T-helper 1 cell (primary cell): ENCODE data around the gene VIT.

Experiments used
- DNase-seq, 5 donors: peaks; one replicate each; pipeline ENCODE4 v3.0.0-alpha.2; 2012 to 2020

The VIT gene

DNA sequence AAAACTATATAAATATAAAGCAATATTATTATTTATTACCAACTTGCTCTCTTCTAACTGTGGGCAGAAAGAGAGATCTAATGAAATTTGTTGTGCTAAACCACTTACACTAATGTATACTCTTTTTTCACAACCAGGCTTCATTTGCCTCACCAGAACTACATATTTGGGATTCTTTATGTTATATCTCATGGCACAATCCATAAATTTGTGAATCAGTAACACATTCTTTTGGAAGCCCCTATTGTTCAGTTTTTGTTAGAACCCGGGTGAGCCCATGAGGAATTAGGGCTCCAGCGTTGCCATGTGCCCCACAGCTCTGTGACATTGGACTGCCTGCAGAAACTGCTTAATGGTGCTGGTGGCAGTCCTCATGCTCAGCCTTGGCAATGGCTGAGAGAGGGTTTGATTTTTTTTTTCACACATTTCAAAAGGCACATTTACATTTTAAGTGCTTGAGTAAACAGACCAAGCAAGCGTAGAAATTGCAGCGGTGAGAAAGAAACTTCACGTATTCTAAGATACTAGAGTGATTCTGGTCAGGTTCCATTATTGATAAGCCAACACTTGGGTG is 15.3 kb downstream of the VIT start:
- DNase-seq: no peak

DNA sequence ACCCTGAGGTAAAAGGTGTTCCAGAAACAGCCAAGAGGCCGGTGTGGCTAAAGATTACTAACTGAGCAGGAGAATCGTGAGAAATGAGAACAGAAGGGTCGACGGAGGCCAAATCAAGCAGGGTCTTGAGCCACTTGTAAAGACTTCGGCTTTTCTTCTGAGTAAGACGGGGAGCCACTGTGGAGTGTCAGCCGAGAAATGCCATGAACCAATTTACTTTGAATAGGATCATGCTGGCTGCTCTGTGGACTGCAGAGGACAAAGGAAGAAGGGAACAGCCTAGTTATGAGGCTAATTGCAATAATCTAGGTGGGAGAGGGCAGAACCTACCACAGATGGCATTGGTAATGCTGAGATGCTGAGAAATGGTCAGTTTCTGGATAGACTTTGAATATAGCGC is 16.8 kb downstream of the VIT start:
- DNase-seq: no peak

DNA sequence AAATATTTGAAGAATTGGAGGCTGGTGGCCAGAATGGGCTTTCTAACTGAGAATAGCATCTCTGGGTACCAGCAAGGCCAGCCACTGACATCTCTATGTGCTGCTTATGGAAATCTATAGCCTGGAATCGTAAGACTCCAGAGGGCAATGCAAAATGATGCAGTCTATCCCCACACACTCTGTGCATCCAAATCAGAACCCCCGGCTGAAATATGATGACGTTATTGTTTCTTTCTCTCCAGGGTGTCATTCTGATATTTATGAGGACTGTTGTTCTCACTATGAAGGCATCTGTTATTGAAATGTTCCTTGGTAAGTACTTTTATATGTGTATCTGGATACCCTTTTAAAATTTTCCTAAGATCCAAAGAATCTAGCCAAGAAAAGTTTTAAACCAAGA is 19.6 kb downstream of the VIT start:
- no peak for DNase-seq

DNA sequence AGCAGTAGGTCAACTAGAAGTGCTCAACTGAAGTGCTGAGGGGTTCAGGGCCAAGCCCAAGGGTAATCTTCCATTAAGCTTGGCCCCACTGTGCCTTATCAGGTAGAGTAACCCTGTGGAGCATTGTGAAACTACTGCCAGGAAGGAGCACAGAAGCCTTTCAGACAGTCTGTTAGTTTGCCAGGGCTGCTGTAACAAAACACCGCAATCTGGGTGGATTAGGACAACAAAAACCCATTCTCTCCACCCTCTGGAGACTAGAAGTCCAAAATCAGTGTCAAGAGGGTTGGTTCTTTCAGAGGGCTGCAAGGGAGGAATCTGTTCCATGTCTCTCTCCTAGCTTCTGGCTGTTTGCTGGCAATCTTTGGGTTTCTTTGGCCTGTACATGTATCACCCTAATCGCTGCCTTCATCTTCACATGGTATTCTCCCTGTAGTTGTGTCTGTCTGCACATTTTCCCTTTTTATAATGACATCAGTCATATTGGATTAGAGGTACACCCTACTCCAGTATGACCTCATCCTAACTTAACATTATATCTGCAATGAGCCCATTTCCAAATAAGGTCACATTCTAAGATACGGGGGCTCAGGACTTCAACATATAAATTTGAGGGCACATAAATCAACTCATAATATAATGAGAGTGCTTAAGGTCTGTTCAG is 21.2 kb downstream of the VIT start:
- DNase-seq: no peak

- no peak for DNase-seq
These were observed 31.0 kb downstream of the VIT start for GRCh38 chr2:36727550-36727949.

DNA sequence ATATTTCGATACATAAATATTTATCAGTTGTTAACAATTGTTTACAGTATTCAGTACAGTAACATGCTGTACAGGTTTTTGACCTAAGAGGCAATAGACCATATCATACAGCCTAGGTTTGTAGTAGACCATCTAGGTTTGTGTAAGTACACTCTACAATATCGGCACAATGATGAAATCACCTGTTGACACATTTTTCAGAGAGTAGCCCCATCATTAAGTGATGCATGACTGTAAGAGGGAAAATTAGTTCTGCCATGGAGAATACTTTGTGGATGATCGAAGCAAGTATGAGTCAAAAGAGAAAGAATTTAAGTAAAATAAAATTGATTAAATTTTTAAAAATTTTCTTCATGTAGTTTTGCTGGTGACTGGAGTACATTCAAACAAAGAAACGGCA is 32.6 kb downstream of the VIT start:
- DNase-seq: no peak

DNA sequence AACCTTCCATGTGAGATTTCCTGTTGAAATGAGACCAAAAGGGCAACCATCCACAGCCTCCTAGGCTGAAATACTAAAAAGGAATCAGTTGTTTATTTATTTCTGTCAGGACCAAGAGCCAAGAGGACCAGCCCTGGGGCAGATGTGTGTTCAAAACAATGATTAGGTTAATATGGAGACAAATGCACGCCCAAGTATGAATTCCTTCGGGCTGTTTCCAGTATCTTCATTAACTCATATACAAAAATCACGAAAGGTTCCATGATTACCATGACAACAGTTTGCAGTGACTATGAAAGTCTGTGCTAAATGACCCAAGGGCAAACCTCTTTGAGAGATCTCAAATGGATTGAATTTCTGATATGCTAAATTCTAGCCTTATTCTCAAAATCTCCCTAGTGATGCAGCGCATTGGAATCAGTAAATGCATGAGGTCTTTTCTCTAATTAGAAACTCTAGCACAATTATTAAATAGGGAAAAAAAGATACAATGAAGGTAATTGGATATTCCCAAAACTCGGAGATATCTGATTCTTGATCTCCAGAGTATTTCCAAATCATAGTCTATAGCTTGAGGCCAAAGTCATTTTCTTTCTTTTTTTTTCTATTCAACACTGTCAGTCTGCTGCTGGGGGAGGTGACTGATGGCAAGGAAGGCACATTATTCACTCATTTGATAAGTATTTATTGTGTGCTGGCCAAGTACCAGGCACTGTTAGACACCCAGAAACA is 35.6 kb downstream of the VIT start:
- DNase-seq: no peak

- DNase-seq: no peak
These were observed 36.1 kb downstream of the VIT start for GRCh38 chr2:36732673-36733036.

DNA sequence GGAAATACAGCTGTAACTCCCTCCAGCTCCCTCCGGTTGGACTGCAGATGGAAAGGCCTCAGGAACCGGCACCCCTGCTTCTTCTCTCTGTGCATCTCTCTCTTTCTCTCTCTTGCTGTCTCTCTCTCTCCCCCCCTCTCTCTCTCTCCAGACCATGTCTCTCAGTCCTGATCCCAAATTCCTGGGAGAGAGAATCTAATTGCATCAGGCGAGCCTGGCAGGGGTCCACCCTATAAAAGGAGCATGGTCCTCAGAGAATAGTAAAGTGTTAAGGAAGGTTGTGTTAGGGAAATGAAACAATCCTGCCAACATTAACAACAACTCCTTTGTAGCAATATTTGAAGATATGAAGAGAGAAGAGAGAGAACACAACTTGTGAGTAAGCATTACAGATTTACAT is 36.7 kb downstream of the VIT start:
- DNase-seq: no peak

DNA sequence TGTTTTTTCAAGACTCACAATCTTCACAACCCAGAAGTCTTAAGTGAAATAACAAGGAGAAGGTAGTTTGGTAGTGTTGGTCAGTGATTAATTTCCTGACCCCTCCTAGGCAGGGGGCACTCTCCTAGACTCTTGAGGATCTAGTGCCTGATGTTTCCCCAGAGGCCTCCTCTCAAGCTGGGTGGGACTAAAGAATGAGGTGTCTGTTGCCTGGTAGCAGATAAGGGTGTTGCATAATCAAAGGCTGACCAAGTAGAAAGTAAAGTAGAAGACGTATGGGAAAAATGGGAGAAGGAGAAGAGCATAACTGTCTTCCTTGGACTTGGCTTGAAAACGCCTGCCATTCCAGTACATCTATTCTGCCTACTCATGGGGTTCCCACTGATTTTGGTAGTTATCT is 37.8 kb downstream of the VIT start:
- no peak for DNase-seq

GRCh38 chr2:36737131-36737750 is 40.7 kb downstream of the VIT start:
- no peak for DNase-seq

DNA sequence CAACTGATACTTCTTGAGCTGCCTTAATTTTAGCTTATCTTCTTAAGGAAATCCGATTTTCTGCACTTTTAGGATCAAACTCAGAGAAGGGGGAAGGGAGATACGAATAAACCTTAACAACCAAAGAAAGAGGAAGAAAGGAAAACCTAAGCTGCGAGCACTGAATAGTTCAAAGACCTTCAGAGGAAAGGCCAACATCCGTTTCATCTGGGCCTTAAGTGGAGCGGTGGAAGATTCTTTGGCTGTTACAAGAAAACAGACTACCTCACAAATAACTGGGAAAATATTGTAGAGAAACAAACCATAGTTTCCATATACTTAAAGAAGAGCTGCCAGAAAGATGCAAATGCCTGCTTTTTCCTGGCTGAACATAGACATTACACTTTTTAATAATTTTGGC is 43.6 kb downstream of the VIT start:
- DNase-seq: no peak

GRCh38 chr2:36741188-36741837 is 44.8 kb downstream of the VIT start:
- no peak for DNase-seq

GRCh38 chr2:36743954-36744353 is 47.4 kb downstream of the VIT start:
- DNase-seq: no peak

DNA sequence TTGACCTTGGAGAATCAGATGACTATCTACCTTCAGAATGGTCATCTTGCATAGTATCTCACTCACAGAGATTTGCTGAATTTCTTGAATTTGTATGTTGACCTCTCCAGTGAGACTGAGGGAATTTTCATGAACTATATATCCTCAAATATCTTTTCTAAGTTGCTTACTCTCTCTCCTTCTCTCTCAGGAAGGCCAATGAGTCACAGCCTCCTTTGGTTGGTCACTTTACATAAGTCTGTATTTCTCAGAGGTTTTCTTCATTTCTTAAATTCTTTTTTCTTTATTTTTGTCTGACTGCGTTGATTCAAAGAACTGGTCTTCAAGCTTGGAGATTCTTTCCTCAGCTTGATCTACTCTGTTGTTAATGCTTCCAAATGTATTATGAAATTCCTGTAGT is 51.7 kb downstream of the VIT start:
- no peak for DNase-seq

DNA sequence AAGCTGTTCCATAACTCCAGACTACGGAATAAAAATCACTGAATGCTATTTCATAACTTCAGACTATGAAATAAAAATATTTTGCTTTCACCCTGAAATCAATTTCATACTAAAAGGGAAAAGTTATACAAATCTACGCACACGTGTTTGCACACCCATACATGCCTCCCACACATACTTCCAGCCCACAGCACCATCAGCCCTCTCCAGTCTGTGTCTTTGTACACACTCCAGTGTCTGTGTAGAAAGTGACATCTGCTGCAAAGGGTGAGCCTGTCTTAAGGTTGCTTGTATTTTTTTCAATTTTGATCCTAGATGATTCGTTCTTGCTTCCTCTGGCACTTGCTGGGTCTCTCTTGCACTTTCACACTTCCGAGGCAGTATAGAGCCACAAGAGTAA is 53.6 kb downstream of the VIT start:
- no peak for DNase-seq

DNA sequence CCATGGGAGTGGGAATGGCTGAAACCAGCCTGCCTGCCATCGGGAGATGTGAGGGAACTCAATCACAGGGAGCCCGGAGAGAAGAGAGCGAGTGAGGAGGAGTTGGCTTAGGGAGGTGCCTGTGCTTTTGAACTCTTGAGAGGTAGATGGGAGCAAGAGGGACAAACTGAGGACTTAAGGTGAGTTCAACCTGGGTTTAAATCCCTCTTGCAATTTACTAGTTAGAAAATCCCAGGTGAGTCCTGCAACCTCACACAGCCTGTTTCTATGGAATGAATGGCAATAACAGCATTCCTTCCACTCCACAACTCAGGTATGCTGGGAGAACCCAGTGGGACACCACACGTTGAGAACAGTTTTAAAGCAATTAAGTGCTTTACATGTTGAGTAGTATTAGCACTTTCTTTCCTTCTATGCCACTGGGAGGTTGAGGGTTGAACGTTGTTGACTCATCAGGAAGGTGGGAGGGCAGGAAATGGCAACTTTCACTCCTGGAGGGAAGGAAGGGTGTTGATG is 57.3 kb downstream of the VIT start:
- no peak for DNase-seq

GRCh38 chr2:36754578-36754977 is 58.1 kb downstream of the VIT start:
- no peak for DNase-seq

DNA sequence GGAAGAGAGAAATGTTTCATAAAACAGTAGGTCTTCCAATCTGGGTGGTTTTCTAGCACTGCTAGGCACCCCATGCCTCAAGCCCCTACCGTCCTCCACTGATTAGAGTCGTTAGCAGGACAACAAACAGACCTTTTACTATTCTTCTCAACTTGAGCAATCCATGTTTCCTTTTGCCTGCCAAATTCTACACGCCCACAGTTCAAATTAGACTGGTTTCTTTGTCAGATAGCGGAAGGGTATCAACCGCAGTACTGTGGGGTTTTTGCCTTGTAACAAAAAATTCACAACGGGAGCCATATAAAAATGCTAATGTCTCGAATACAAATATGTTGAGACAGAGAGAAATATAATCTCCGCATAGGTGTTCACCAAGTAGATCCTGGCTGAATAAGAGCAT is 59.9 kb downstream of the VIT start:
- no peak for DNase-seq

GRCh38 chr2:36762764-36763490 is 66.4 kb downstream of the VIT start:
- no peak for DNase-seq

DNA sequence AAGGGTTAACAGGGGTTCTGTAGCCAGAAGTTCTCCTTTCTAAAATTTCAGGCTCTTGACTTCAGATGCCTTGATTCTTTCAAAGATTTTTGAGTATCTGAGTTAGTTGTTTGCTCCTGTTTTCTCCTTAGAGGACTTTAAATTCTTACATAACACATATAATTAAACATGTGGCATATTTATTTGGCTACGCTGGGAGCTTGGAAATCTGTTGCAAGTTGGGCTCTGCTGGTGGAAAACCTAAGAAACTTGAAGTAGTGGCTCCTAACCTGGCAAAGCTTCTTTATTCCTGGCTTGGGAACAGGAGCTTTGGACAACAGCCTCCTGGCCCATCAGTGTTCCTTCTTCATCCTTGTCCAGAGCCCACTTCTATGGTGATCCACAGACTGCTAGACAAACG is 72.6 kb downstream of the VIT start:
- DNase-seq: no peak

GRCh38 chr2:36770542-36771287 is 74.2 kb downstream of the VIT start:
- peak in 3 of 5 donors; percentile 6 to 44 (median 6) for DNase-seq
